HG03159 (cell line): ENCODE data around the gene ZNF516.

Experiments used
- ATAC-seq: cut with Tn5 transposase; IDR thresholded peaks from one replicate; pipeline ENCODE4 v1.9.1; 2021; ENCODE audit warnings: mild to moderate bottlenecking, moderate library complexity; ENCODE audit not compliant: unreplicated experiment

The ZNF516 gene

GRCh38 chr18:76314496-76314895 is 180.5 kb downstream of the ZNF516 start:
- no peak for ATAC-seq

DNA sequence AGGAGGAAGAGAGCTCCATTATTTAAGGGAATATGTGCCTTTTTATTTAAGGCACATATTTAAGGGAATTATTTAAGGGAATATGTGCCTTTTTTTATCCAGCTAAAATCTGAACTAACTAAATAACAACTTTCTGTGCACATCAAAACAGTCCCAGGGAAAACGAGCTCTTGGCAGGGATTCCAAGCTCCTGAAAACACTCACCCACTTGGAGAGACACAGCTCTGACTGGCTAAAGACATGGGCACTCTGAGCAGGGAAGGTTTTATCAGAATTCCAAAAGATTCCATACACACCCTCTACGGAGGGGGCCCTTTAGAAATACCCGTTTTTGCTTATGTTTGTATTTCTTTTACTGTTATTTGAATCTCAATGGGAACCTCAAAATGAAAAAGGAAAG is 181.0 kb downstream of the ZNF516 start:
- no peak for ATAC-seq
